K562 (cell line): ENCODE measurements around the gene APOL3. TPM values are rescaled to one million over a fixed set of nuclear protein-coding genes. Genes with fewer than 3 reads are reported as not detected.

Experiments
- CBFA2T2 ChIP-seq: fragments of 450-650 bp; conservative IDR thresholded peaks from 2 replicates; pipeline ENCODE4 v1.6.1; 2017; ENCODE audit warnings: mild to moderate bottlenecking
- E2F5 ChIP-seq: sonication (generic); formaldehyde crosslinking; IDR thresholded peaks from 2 replicates; pipeline ENCODE4 v1.8.0; 2022; ENCODE audit warnings: mild to moderate bottlenecking, missing genetic modification reagents
- NFXL1 ChIP-seq: fragments of 450-650 bp; formaldehyde crosslinking; IDR thresholded peaks from 2 replicates; pipeline ENCODE4 v1.4.0; 2021; ENCODE audit warnings: mild to moderate bottlenecking
- SAFB ChIP-seq: fragments of 200-400 bp; formaldehyde crosslinking; IDR thresholded peaks from 2 replicates; pipeline ENCODE4 v1.6.1; 2017; ENCODE audit warnings: low read depth, low read length, borderline replicate concordance
- SMARCA5 ChIP-seq: fragments of 450-650 bp; IDR thresholded peaks from 2 replicates; pipeline ENCODE4 v1.6.1; 2016
- TBL1XR1 ChIP-seq, 2 experiments: IDR thresholded peaks; 2 replicates each; pipeline ENCODE4 v1.6.1; 2012; ENCODE audit warnings: improper control_type of control experiment in 2 of 2, low read length in 2 of 2, mild to moderate bottlenecking in 1 of 2
- TSC22D4 ChIP-seq: fragments of 450-650 bp; IDR thresholded peaks from 2 replicates; pipeline ENCODE4 v1.6.1; 2016; ENCODE audit warnings: missing genetic modification characterization, missing biosample characterization, control low read depth
- ZBTB7A ChIP-seq: IDR thresholded peaks from 2 replicates; pipeline ENCODE4 v1.6.1; 2011; ENCODE audit warnings: low read depth, mild to moderate bottlenecking, low read length, moderate library complexity, borderline replicate concordance; ENCODE audit not compliant: control insufficient read depth
- ZNF347 ChIP-seq: fragments of 450-650 bp; formaldehyde crosslinking; IDR thresholded peaks from 2 replicates; pipeline ENCODE4 v1.4.0; 2020; ENCODE audit warnings: low read depth, mild to moderate bottlenecking, moderate library complexity
- ZNF707 ChIP-seq: fragments of 250-450 bp; sonication (Bioruptor Pico); conservative IDR thresholded peaks from 2 replicates; pipeline ENCODE4 v1.8.0; 2022; ENCODE audit warnings: inconsistent platforms, mild to moderate bottlenecking, moderate library complexity
- polyA plus RNA-seq, 8 experiments: library from polyadenylated mRNA; depleted of rRNA in 4 of 8; stranded (reverse) in 5 of 8; unstranded in 3 of 8; fragments of >200 nt; fragmentation: Nextera tagmentation in 2 of 8; fragmentation: Illumina TruSeq in 1 of 8; extraction: Ambion mirVana in 2 of 8; extraction: Trizol in 1 of 8; gene quantifications; 2 replicates each; pipeline versions ENCODE4 v1.2.1 to v1.2.3, GENCODE V29; 2011 to 2014; ENCODE audit warnings: inconsistent platforms in 1 of 8, missing spikeins in 1 of 8
- total RNA-seq, 7 experiments: library from RNA; depleted of rRNA in 6 of 7; stranded (reverse); fragments of >200 nt in 6 of 7; fragmentation: Illumina TruSeq in 2 of 7; extraction: Trizol in 2 of 7; gene quantifications; 2 replicates each; pipeline versions ENCODE4 v1.2.1 to v1.2.3, GENCODE V29; 2011 to 2021; ENCODE audit warnings: low replicate concordance in 1 of 7
- TF ChIP-seq, protein P1 (sequence below): sonication (generic); formaldehyde crosslinking; IDR thresholded peaks from 2 replicates; pipeline ENCODE4 v1.8.0; 2022; ENCODE audit warnings: mild to moderate bottlenecking, missing genetic modification reagents
- TF ChIP-seq, protein P2 (sequence below): sonication (generic); formaldehyde crosslinking; IDR thresholded peaks from 2 replicates; pipeline ENCODE4 v1.8.0; 2023; ENCODE audit warnings: mild to moderate bottlenecking, missing genetic modification reagents
- TF ChIP-seq, protein P3 (sequence below): fragments of 450-650 bp; IDR thresholded peaks from 2 replicates; pipeline ENCODE4 v1.6.1; 2016; ENCODE audit warnings: low read depth

The APOL3 gene
- total and polyA plus RNA-seq, 9 of the 15 experiments (the other 6 are each of a cell fraction or from before 2014, with no cell fraction given): 0.25 to 1.1 (median 0.56) TPM; not detected in 1

GRCh38 chr22:36201630-36202319, 41.2 kb upstream of the APOL3 start, which contains the start of gene APOL4 (continued):
- TF ChIP-seq, protein P1, sequence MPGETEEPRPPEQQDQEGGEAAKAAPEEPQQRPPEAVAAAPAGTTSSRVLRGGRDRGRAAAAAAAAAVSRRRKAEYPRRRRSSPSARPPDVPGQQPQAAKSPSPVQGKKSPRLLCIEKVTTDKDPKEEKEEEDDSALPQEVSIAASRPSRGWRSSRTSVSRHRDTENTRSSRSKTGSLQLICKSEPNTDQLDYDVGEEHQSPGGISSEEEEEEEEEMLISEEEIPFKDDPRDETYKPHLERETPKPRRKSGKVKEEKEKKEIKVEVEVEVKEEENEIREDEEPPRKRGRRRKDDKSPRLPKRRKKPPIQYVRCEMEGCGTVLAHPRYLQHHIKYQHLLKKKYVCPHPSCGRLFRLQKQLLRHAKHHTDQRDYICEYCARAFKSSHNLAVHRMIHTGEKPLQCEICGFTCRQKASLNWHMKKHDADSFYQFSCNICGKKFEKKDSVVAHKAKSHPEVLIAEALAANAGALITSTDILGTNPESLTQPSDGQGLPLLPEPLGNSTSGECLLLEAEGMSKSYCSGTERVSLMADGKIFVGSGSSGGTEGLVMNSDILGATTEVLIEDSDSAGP (CRISPR knock-in tag): no peak
- TF ChIP-seq SAFB (no peak), SMARCA5 (no peak), ZNF707 (CRISPR knock-in tag) (no peak), ZBTB7A (no peak), TSC22D4 (tag) (no peak), E2F5 (CRISPR knock-in tag) (no peak), CBFA2T2 (peak; percentile 20; the same call in 1 of the 2 replicates), ZNF347 (CRISPR knock-in tag) (no peak), TBL1XR1 (IDR thresholded peaks at IDR 0.05; ENCODE audit: low read length in 2 of 2) (peak in 1 of 2 experiments; percentile 75; a peak in 1 of 4 replicates), NFXL1 (no peak)
- TF ChIP-seq, protein P2, sequence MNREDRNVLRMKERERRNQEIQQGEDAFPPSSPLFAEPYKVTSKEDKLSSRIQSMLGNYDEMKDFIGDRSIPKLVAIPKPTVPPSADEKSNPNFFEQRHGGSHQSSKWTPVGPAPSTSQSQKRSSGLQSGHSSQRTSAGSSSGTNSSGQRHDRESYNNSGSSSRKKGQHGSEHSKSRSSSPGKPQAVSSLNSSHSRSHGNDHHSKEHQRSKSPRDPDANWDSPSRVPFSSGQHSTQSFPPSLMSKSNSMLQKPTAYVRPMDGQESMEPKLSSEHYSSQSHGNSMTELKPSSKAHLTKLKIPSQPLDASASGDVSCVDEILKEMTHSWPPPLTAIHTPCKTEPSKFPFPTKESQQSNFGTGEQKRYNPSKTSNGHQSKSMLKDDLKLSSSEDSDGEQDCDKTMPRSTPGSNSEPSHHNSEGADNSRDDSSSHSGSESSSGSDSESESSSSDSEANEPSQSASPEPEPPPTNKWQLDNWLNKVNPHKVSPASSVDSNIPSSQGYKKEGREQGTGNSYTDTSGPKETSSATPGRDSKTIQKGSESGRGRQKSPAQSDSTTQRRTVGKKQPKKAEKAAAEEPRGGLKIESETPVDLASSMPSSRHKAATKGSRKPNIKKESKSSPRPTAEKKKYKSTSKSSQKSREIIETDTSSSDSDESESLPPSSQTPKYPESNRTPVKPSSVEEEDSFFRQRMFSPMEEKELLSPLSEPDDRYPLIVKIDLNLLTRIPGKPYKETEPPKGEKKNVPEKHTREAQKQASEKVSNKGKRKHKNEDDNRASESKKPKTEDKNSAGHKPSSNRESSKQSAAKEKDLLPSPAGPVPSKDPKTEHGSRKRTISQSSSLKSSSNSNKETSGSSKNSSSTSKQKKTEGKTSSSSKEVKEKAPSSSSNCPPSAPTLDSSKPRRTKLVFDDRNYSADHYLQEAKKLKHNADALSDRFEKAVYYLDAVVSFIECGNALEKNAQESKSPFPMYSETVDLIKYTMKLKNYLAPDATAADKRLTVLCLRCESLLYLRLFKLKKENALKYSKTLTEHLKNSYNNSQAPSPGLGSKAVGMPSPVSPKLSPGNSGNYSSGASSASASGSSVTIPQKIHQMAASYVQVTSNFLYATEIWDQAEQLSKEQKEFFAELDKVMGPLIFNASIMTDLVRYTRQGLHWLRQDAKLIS (CRISPR knock-in tag): no peak
- TF ChIP-seq, protein P3, sequence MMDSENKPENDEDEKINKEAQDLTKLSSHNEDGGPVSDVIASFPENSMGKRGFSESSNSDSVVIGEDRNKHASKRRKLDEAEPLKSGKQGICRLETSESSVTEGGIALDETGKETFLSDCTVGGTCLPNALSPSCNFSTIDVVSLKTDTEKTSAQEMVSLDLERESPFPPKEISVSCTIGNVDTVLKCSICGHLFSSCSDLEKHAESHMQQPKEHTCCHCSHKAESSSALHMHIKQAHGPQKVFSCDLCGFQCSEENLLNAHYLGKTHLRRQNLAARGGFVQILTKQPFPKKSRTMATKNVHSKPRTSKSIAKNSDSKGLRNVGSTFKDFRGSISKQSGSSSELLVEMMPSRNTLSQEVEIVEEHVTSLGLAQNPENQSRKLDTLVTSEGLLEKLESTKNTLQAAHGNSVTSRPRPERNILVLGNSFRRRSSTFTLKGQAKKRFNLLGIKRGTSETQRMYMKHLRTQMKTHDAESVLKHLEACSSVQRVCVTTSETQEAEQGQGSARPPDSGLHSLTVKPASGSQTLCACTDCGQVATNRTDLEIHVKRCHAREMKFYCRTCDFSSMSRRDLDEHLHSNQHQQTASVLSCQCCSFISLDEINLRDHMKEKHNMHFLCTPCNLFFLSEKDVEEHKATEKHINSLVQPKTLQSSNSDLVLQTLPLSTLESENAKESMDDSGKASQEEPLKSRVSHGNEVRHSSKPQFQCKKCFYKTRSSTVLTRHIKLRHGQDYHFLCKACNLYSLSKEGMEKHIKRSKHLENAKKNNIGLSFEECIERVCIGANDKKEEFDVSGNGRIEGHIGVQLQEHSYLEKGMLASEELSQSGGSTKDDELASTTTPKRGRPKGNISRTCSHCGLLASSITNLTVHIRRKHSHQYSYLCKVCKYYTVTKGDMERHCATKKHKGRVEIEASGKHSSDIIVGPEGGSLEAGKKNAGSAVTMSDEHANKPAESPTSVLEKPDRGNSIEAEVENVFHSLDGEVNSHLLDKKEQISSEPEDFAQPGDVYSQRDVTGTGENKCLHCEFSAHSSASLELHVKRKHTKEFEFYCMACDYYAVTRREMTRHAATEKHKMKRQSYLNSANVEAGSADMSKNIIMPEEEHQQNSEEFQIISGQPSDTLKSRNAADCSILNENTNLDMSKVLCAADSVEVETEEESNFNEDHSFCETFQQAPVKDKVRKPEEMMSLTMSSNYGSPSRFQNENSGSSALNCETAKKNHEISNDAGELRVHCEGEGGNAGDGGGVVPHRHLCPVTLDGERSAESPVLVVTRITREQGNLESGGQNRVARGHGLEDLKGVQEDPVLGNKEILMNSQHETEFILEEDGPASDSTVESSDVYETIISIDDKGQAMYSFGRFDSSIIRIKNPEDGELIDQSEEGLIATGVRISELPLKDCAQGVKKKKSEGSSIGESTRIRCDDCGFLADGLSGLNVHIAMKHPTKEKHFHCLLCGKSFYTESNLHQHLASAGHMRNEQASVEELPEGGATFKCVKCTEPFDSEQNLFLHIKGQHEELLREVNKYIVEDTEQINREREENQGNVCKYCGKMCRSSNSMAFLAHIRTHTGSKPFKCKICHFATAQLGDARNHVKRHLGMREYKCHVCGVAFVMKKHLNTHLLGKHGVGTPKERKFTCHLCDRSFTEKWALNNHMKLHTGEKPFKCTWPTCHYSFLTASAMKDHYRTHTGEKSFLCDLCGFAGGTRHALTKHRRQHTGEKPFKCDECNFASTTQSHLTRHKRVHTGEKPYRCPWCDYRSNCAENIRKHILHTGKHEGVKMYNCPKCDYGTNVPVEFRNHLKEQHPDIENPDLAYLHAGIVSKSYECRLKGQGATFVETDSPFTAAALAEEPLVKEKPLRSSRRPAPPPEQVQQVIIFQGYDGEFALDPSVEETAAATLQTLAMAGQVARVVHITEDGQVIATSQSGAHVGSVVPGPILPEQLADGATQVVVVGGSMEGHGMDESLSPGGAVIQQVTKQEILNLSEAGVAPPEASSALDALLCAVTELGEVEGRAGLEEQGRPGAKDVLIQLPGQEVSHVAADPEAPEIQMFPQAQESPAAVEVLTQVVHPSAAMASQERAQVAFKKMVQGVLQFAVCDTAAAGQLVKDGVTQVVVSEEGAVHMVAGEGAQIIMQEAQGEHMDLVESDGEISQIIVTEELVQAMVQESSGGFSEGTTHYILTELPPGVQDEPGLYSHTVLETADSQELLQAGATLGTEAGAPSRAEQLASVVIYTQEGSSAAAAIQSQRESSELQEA: no peak
